Astrocyte of the hippocampus (primary cell): ENCODE results near the gene PDK2.
"Not testable (repeated sequence)": the region's sequence is repeated elsewhere in the genome, so short reads cannot be mapped to it uniquely, and the experiment has no call there.

Experiments
- DNase-seq: peaks from one replicate; pipeline ENCODE4 v3.0.0; 2011; ENCODE audit warnings: low read depth, low spot score

Gene PDK2

GRCh38 chr17:50058296-50058953 is 36.7 kb upstream of the PDK2 start:
- no peak for DNase-seq

DNA sequence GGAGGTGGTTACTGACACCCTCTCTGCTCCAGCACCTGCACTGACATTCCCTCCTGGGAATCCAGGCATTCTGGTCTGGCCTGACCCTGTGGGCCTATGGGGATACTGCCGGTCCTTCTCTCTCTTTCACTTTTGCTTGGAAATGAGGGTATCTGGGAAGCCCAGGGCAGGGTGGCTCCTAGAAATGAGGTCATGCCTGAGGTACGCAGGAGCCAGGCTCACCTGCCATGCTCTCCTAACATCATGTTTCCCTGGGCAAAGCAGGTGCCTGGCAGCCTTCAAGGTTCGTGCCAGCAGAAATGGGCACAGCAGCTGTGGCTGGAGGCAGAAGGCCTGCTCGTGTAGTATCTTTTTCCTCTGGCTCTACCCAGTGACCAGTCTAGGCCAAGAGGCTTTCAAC is 35.9 kb upstream of the PDK2 start:
- peak; percentile 33 for DNase-seq

DNA sequence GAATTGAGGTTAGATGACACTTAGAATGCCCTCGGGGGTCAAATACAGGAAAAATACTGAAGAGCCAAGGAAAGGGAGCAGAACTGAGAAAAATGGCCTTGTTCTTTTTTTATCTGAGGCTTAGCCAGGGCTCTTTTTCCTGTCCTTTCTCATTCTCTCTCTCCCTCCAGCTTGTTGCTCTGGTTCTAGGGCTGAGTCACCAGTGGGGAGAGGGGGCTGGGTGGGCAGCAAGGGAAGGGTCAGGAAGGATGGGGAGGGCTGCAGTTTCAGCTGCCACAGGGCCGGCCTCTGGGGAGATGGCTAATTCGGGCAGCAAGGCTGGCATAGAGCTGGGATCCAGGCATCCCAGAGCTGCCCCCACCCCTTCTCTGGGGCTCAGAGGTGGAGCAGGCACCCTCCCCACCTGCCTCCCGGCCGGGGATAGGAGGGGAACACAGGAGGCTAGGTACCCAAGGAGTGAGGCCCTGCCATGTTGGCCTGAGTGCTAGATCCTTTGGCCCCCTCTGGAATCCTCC is 35.3 kb upstream of the PDK2 start:
- DNase-seq: peak; percentile 79

- DNase-seq: peak; percentile 83
These were observed 34.0 kb upstream of the PDK2 start for GRCh38 chr17:50060951-50061712.

GRCh38 chr17:50061713-50062045 is 33.5 kb upstream of the PDK2 start:
- not testable (repeated sequence) for DNase-seq

DNA sequence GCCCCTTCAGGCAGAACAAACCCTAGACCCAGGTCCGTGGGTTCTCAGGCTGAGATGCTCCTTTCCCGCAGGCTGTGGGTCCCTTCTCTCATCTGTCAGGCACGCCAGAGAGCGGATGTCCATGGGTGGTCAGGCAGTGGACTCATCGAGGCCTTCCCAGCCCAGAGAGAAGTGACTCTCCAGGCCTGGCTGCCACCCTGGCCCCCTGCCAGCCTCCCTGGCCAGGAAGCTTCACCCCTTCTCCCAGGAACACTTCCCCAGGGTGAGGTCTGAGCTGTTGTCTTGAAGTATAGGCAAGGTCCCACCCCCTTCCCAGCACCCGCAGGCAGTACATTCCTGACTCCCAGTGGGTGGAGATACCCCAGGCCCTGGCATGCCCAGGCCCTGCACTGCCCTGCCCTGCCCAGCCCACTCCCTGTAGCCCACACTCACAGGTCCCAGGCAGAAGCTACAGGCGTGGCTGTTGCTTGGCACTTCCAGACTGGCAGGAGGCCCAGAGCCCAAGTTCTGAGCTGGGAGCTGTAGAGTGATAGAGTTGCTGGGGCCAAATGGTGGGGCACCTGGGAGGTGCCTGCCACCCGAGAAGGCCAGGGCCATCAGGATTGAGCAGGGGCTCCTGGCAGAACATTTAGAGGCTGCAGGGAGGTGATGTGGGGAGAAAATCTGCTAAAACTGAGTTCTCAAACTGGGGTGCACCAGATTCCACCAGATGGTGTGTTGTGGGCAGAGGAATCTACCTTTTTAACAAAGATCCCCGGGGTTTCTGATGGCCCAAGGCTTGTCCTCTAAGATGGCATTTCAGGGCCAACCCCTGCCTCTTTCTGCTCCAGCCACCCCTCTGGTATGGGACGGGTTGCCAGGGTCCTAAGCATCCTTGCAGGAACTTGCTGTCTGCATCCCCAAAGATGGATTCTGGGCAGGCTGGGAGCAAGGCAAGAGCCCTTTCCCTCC is 32.6 kb upstream of the PDK2 start:
- peak; percentile 90 for DNase-seq

- DNase-seq: peak; percentile 35
These were observed 31.4 kb upstream of the PDK2 start for GRCh38 chr17:50063561-50064252.

DNA sequence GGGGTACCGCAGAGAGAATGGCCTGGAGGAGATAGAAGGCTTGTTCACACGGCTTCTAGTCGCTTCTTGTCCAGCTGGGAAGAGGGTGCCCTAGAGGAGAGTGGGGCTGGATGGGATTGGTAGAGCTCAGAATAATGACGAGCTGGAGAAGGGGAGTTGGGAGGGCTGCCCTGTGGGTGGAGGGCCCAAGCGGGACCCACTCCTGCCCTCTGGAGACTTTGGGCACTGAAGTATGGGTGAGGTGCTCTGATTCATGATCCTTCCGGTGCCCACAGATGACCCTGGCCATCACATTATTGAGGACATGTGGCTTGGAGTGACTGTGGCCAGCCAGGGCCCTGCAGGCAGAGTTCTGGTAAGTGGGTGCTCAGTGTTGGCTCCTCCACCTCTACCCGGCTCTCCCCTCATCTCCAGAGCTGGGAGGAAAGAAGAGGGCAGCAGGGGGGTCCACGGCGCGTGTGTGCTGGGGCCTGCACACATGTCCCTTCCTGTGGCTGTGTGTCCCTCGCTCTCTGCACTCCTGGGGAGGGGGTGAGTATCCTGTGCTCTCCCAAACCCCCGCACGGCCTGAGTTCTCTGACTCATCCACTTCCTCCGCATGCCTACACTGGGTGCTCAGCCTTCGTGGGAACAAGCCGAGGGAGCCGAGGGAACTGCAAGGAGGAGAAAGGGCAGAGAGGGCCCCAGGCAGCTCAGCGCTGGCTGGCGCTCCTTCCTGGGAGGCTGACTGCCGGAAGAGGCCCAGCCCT is 30.7 kb upstream of the PDK2 start:
- peak; percentile 97 for DNase-seq

DNA sequence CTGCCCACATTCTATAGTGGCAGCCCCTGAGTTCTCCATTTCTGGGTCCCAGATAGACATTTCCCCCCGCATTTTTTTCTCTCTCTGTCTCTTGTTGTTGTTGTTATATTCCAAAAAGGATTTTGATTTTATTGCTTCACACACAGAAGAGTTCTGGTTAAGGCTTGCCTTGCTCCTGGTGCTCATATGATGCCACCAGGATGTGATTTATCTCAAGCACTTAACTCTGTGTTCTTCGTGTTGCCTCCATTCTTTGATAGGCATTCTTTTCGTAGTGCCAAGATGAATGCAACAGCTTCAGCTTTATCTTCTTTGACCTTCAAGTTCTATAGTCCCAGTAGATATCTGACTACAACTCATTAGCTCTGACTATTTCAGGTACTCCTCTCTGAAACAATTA is 30.1 kb upstream of the PDK2 start:
- DNase-seq: no peak

- DNase-seq: no peak
These were observed 28.2 kb upstream of the PDK2 start for GRCh38 chr17:50066995-50067394.

DNA sequence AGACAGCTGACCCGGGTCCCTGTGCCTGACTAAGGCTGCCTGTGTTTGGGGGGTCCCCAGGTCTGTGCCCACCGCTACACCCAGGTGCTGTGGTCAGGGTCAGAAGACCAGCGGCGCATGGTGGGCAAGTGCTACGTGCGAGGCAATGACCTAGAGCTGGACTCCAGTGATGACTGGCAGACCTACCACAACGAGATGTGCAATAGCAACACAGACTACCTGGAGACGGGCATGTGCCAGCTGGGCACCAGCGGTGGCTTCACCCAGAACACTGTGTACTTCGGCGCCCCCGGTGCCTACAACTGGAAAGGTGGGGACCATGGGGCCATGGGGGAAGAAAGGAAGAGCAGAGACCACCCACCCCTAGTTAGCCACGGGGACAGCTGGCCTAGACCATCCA is 27.2 kb upstream of the PDK2 start:
- DNase-seq: no peak

DNA sequence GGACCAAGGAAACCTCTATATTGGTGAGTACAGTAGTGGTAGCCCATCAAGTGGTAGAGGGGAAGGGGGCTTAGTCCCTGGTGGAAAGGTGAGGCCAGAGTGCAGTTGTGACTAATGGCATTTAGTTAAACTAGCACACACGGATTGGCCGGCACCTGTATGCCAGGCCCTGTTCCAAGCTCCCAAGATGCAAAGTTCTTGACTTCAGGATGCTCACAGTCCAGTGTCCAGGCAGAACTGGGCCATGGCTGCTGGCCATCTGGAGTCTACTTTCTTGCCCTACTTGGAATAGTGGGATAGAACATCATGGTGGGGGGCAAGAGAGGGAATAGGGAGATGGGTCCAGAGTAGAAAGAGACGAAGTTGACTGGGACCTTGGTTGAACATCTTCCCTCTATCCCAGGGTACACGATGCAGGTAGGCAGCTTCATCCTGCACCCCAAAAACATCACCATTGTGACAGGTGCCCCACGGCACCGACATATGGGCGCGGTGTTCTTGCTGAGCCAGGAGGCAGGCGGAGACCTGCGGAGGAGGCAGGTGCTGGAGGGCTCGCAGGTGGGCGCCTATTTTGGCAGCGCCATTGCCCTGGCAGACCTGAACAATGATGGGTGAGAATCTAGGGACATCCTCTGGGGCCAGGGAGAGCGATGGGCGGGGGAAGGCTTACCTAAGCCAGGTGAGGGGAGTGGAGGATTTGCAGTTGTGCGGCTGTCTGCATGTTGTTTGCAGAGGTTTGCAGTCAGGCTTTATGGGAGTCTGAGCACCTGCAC is 24.1 kb upstream of the PDK2 start:
- DNase-seq: no peak

DNA sequence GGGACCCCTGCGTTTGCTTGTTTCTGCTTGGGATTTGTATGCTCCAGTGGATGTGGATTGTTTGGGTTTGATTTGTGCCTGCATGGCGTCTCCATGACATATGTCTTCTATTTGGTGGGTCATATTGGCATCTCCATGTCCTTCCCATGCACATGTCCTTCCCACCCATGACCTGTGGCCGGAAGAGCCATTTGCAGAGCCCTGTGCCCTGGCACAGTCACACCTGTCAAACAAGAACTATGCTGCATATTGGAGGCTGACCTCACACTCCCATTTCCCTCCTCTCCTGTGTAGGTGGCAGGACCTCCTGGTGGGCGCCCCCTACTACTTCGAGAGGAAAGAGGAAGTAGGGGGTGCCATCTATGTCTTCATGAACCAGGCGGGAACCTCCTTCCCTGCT is 23.5 kb upstream of the PDK2 start:
- DNase-seq: no peak

- DNase-seq: no peak
These were observed 23.0 kb upstream of the PDK2 start for GRCh38 chr17:50072130-50072529.

GRCh38 chr17:50072925-50073324 is 22.2 kb upstream of the PDK2 start:
- DNase-seq: peak; percentile 23

GRCh38 chr17:50074227-50074626 is 20.9 kb upstream of the PDK2 start:
- no peak for DNase-seq

GRCh38 chr17:50075446-50076032 is 19.6 kb upstream of the PDK2 start:
- DNase-seq: no peak

DNA sequence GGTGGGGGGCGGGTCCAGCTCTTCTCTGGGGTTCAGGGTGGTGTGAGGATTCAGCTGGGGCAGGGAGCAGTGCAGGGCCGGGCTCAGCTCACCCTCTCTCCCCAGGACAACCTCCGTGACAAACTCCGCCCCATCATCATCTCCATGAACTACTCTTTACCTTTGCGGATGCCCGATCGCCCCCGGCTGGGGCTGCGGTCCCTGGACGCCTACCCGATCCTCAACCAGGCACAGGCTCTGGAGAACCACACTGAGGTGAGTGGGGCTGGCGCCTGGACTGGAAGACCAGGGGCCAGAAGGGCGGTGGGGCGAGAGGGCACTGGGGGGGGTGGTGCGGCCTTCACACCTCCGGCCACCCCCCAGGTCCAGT is 18.9 kb upstream of the PDK2 start:
- no peak for DNase-seq

DNA sequence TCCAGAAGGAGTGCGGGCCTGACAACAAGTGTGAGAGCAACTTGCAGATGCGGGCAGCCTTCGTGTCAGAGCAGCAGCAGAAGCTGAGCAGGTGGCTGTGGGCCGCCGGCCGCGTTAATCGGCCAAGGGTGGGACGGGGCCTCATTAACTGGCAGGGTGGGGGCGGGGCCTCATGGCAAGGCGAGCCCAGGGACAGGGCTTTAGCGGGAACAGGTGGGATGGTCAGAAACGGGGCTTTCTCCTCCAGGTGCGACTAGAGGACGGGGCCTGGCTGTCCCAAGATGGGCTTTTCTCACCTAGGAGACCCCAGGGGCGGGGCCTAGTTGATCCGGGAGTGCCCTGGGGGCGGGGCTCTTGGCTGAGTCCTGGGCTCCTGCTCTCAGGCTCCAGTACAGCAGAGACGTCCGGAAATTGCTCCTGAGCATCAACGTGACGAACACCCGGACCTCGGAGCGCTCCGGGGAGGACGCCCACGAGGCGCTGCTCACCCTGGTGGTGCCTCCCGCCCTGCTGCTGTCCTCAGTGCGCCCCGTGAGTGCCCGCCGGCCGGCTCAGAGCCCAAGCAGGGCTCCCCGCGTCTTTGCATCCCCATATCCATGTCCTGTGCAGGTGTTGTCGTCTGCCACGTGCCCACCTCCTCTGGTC is 18.4 kb upstream of the PDK2 start:
- no peak for DNase-seq
